Nephron (organoid): ENCODE results near the gene CRLF3.

Experiments used
- H3K27ac Mint-ChIP-seq, 3 experiments: 2 replicates each; pipeline ENCODE4 v1.8.0; 2020; ENCODE audit warnings: mixed read lengths in 3 of 3, mild to moderate bottlenecking in 2 of 3, moderate library complexity in 1 of 3
- H3K27me3 Mint-ChIP-seq: 2 replicates; pipeline ENCODE4 v1.8.0; 2021; ENCODE audit warnings: low read depth, mild to moderate bottlenecking, moderate library complexity, mixed read lengths
- H3K36me3 Mint-ChIP-seq: 2 replicates; pipeline ENCODE4 v1.8.0; 2020; ENCODE audit warnings: low read depth, mixed read lengths
- H3K4me1 Mint-ChIP-seq: 2 replicates; pipeline ENCODE4 v1.8.0; 2020; ENCODE audit warnings: mixed read lengths
- H3K4me3 Mint-ChIP-seq, 3 experiments: 2 replicates each; pipeline ENCODE4 v1.8.0; 2020; ENCODE audit warnings: mild to moderate bottlenecking in 3 of 3, mixed read lengths in 3 of 3, moderate library complexity in 2 of 3
- H3K9me3 Mint-ChIP-seq: 2 replicates; pipeline ENCODE4 v1.8.0; 2020; ENCODE audit warnings: mixed read lengths
- TF ChIP-seq, protein P1 (sequence below), 3 experiments: fragments of 200-600 bp; sonication (generic); IDR thresholded peaks; one replicate each; pipeline ENCODE4 v1.5.0; 2021; ENCODE audit warnings: antibody characterized with exemption in 3 of 3; ENCODE audit not compliant: unreplicated experiment in 3 of 3

CRLF3 gene

DNA sequence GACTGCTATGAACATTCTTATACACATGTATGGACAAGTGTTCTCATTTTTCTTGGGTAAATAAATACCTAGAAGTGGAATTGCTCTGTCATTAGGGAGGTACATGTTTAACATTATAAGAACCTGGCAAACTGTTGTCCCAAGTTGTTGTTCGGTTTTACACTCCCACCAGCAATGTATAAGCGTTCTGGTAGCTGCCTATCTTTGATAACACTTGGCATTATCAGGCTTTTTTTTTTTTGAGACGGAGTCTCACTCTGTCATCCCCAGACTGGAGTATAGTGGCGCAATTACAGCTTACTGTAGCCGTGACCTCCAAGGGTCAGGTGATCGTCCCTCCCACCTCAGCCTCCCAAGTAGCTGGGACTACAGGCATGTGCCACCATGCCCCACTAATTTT, 23.5 kb upstream of the CRLF3 start:
- H3K9me3 Mint-ChIP-seq = no peaks in the 10 kb centered on the region
- H3K4me3 Mint-ChIP-seq = no peak overlapping the region
- no peaks in the 10 kb centered on the region for H3K27me3 Mint-ChIP-seq
- peaks cover 36% of the 10 kb centered on the region for H3K36me3 Mint-ChIP-seq
- H3K4me1 Mint-ChIP-seq = no peaks in the 10 kb centered on the region
- no peak overlapping the region for H3K27ac Mint-ChIP-seq
- TF ChIP-seq, protein P1, sequence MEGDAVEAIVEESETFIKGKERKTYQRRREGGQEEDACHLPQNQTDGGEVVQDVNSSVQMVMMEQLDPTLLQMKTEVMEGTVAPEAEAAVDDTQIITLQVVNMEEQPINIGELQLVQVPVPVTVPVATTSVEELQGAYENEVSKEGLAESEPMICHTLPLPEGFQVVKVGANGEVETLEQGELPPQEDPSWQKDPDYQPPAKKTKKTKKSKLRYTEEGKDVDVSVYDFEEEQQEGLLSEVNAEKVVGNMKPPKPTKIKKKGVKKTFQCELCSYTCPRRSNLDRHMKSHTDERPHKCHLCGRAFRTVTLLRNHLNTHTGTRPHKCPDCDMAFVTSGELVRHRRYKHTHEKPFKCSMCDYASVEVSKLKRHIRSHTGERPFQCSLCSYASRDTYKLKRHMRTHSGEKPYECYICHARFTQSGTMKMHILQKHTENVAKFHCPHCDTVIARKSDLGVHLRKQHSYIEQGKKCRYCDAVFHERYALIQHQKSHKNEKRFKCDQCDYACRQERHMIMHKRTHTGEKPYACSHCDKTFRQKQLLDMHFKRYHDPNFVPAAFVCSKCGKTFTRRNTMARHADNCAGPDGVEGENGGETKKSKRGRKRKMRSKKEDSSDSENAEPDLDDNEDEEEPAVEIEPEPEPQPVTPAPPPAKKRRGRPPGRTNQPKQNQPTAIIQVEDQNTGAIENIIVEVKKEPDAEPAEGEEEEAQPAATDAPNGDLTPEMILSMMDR (IDR thresholded peaks at IDR 0.05; ENCODE audit: unreplicated experiment in 3 of 3) = no peak

DNA sequence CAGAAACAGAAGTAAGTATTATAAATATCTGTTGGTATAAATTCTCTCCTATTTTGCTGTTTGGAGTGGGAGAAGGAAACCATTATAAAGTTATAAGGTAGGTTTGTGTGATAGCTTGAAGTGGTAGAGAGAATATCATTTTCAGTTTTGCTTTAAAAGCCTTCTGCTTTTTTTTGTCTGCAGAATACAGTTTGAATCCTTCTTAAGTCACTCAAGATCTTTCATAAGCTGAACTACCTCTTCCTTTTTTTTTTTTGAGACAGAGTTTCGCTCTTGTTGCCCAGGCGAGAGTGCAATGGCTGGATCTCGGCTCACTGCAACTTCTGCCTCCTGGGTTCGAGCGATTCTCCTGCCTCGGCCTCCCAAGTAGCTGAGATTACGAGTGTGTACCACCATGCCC, 16.3 kb upstream of the CRLF3 start:
- TF ChIP-seq, protein P1 (IDR thresholded peaks at IDR 0.05; ENCODE audit: unreplicated experiment in 3 of 3) = no peak
- Mint-ChIP-seq H3K9me3 (no peaks in the 10 kb centered on the region), H3K36me3 (peaks cover 40% of the 10 kb centered on the region), H3K4me3 (no peak overlapping the region), H3K27me3 (no peaks in the 10 kb centered on the region), H3K27ac (no peak overlapping the region), H3K4me1 (no peaks in the 10 kb centered on the region)

DNA sequence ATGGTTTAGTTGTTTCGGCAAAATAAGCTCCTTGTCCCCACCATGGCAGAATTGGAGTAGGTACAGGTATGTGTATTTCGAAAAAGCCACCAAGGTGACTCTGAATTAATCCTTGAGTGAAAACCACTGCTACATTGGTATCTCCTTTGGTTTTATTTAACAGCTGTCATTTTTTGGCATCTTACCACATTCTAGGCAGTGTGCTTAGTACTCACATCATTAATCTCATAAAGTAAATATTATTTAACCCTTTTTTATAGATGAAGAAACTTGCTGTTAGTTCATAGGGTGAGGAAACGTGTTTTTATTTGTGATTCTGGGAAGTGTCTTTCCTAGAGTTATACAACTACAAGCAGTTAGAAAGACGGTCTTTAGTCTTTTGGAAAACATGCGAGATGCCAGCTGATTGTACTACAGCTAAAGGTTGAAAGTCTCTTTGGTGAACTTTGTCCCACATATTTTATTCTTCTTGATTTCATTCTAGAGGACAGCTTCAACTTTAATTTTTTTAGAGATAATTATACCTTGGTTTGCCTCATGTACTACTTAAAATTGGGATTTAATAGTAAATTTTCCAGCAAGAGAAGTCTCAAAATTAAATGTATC, 13.8 kb upstream of the CRLF3 start:
- TF ChIP-seq, protein P1 (IDR thresholded peaks at IDR 0.05; ENCODE audit: unreplicated experiment in 3 of 3) = no peak

DNA sequence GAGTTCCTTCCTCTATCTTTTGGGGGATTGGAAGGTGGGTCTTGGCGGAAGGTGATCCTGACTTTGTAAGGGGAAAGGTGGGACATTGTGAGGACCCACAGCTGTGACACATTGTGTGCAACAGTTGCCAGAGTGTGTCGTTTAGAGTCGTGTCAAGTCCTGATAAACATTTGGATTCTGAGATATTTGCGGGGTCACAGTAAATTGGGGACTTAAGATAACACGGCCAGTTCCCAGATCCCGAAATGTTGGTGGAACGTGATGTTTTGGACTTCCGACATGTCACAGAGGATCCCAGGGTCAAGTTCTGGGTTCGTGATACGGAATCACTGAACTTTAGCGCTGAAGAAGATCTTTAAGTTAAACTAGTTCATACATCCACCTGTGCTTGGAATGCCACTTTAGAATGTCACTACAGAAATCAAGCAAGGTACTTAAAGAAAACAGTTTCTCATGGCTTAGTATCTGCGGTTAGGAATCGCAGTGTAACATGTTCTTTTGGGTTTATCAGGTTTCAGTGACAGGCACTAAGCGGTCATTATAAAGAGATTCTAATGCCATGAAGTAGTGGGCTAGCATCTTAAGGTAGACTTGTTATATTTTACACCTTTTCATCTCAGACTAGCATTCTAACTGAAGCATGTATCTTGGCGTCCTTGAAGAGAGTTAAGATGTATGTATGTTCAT, 8.1 kb upstream of the CRLF3 start:
- H3K4me1 Mint-ChIP-seq = peaks cover 28% of the 10 kb centered on the region
- no peaks in the 10 kb centered on the region for H3K27me3 Mint-ChIP-seq
- H3K27ac Mint-ChIP-seq = peak overlapping the region; percentile 78 to 87 (median 84)
- peak overlapping the region; percentile 94 to 95 (median 95) for H3K4me3 Mint-ChIP-seq
- TF ChIP-seq, protein P1 (IDR thresholded peaks at IDR 0.05; ENCODE audit: unreplicated experiment in 3 of 3) = no peak
- H3K9me3 Mint-ChIP-seq = no peaks in the 10 kb centered on the region
- H3K36me3 Mint-ChIP-seq = peaks cover 18% of the 10 kb centered on the region

More for the DNA sequence above, 13.8 kb upstream of the CRLF3 start:
- no peak overlapping the region for H3K27ac Mint-ChIP-seq
- H3K4me1 Mint-ChIP-seq = peaks cover under 1% of the 10 kb centered on the region
- no peak overlapping the region for H3K4me3 Mint-ChIP-seq
- no peaks in the 10 kb centered on the region for H3K9me3 Mint-ChIP-seq
- no peaks in the 10 kb centered on the region for H3K27me3 Mint-ChIP-seq
- peaks cover 41% of the 10 kb centered on the region for H3K36me3 Mint-ChIP-seq

DNA sequence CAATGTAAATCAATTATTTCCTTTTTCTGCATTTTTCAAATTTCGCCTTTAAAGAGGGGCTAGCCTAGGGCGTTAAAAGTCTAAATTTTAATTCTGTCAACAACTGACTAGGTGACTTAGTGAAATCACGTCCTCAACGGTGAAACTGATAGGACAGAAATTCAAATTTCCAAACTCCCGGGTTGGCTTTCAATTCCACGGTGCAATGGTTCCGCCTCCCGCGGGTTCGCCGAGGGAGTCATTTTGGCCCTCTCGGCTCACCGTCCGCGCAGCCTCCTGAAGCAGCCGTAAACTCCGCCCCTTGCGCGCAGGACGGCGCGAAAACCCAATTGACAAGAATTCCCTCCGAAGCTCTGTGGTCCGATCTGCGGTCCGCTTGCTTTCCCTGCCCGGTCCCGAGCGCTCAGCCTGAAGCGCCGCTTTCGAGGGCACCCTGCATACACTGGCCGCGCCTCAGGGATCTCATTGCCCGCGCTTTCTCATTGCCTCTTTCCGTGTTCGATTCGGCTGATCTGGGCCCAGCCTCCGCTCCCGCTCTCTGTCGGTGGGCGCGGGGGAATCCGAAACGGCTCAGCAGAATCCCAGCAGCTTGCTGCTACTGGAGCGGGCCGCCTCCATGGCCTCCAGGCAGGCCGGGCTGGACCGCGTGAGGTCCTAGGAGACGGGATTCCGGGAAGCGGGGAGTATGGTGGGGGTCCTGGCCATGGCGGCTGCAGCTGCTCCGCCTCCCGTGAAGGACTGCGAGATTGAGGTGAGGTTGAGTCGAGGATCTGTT, 7.4 kb upstream of the CRLF3 start, which contains the start of gene ATAD5:
Gene ATAD5, plus strand, starts transcription at position 304 of the 775 bp plus-strand sequence. Its CDS starts 382 bp downstream, at position 686.
- TF ChIP-seq, protein P1 (IDR thresholded peaks at IDR 0.05; ENCODE audit: unreplicated experiment in 3 of 3) = no peak
- H3K27me3 Mint-ChIP-seq = no peaks in the 10 kb centered on the region
- peaks cover 15% of the 10 kb centered on the region for H3K36me3 Mint-ChIP-seq
- no peaks in the 10 kb centered on the region for H3K9me3 Mint-ChIP-seq
- H3K27ac Mint-ChIP-seq = peak within 1 kb of the TSS; percentile 78 to 87 (median 84)
- H3K4me1 Mint-ChIP-seq = peaks cover 28% of the 10 kb centered on the region
- H3K4me3 Mint-ChIP-seq = peak within 1 kb of the TSS; percentile 94 to 95 (median 95)
